ENCODE measurements around the gene PLSCR3.

The PLSCR3 gene

GRCh38 chr17:7416323-7416722 lies 22.0 kb upstream of the PLSCR3 start:
- H3K4me1 ChIP-seq (ENCODE audit: control insufficient read depth, insufficient read depth, low read depth, low read length): peaks cover 8% of the 10 kb centered on the region
- H2AFZ ChIP-seq (ENCODE audit: low read depth, low read length): no peak overlapping the region
- H2BK120ac ChIP-seq (ENCODE audit: low read depth, low read length): no peak overlapping the region
- H3K9ac ChIP-seq (ENCODE audit: low read length): no peak overlapping the region
- H3K4me3 ChIP-seq (ENCODE audit: insufficient read depth in 1 of 2, low read depth in 1 of 2, low read length in 2 of 2): no peak overlapping the region
- H3K27ac ChIP-seq (ENCODE audit: low read length, poor library complexity, severe bottlenecking): no peak overlapping the region
- no peaks in the 10 kb centered on the region for H3K9me3 ChIP-seq (ENCODE audit: control insufficient read depth, low read length)
- no peak overlapping the region for H4K8ac ChIP-seq (ENCODE audit: low read length)
- H3K4me2 ChIP-seq (ENCODE audit: low read length, poor library complexity, severe bottlenecking): no peak overlapping the region
- H3K36me3 ChIP-seq (ENCODE audit: control insufficient read depth in 1 of 2, insufficient read depth in 2 of 2, low read depth in 1 of 2, low read length in 2 of 2): peaks cover 24 to 56% of the 10 kb centered on the region in 2 experiments
- H2BK12ac ChIP-seq (ENCODE audit: low read length in 2 of 2): no peak overlapping the region
- H3K23ac ChIP-seq (ENCODE audit: low read length in 2 of 2): no peak overlapping the region
- H2AK5ac ChIP-seq (ENCODE audit: low read length, severe bottlenecking): no peak overlapping the region
- H3K27me3 ChIP-seq (ENCODE audit: control insufficient read depth in 1 of 2, insufficient read depth in 1 of 2, low read length in 2 of 2): no peaks in the 10 kb centered on the region
- DNase-seq: no peak
- H2BK5ac ChIP-seq (ENCODE audit: low read depth, low read length, poor library complexity, severe bottlenecking): no peak overlapping the region
- 84% methylated on average over 4 of the region's 6 CpGs for WGBS
- peaks cover 8% of the 10 kb centered on the region for H3K79me1 ChIP-seq (replicated peaks; ENCODE audit: low read length, poor library complexity, severe bottlenecking)
- no peak overlapping the region for H3K18ac ChIP-seq (ENCODE audit: low read depth in 1 of 2, low read length in 2 of 2)
- H2BK15ac ChIP-seq (ENCODE audit: low read depth, poor library complexity, severe bottlenecking): no peak overlapping the region
- H4K91ac ChIP-seq (ENCODE audit: low read length): no peak overlapping the region
- no peak overlapping the region for H3K4ac ChIP-seq (ENCODE audit: low read depth in 1 of 2, low read length in 2 of 2)
- no peak overlapping the region for H3K14ac ChIP-seq (ENCODE audit: low read length in 2 of 2)

DNA sequence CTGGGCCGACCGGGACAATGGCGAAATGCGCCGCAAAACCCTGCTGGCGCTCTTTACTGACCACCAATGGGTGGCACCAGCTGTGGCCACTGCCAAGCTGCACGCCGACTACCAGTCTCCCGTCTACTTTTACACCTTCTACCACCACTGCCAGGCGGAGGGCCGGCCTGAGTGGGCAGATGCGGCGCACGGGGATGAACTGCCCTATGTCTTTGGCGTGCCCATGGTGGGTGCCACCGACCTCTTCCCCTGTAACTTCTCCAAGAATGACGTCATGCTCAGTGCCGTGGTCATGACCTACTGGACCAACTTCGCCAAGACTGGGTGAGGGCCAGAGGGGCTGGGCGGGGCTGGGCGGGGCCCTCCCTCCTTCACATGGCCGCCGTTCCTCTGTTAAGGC lies 21.5 kb upstream of the PLSCR3 start:
- Histone ChIP-seq H2AK5ac (ENCODE audit: low read length, severe bottlenecking) (no peak overlapping the region), H3K4ac (ENCODE audit: low read depth in 1 of 2, low read length in 2 of 2) (no peak overlapping the region), H2BK15ac (ENCODE audit: low read depth, poor library complexity, severe bottlenecking) (no peak overlapping the region), H3K27ac (ENCODE audit: low read length, poor library complexity, severe bottlenecking) (no peak overlapping the region), H3K79me1 (replicated peaks; ENCODE audit: low read length, poor library complexity, severe bottlenecking) (peaks cover 11% of the 10 kb centered on the region), H3K14ac (ENCODE audit: low read length in 2 of 2) (no peak overlapping the region), H3K36me3 (ENCODE audit: control insufficient read depth in 1 of 2, insufficient read depth in 2 of 2, low read depth in 1 of 2, low read length in 2 of 2) (peaks cover 30 to 61% of the 10 kb centered on the region in 2 experiments), H2BK5ac (ENCODE audit: low read depth, low read length, poor library complexity, severe bottlenecking) (no peak overlapping the region), H3K9me3 (ENCODE audit: control insufficient read depth, low read length) (no peaks in the 10 kb centered on the region), H3K4me3 (ENCODE audit: insufficient read depth in 1 of 2, low read depth in 1 of 2, low read length in 2 of 2) (no peak overlapping the region), H3K27me3 (ENCODE audit: control insufficient read depth in 1 of 2, insufficient read depth in 1 of 2, low read length in 2 of 2) (no peaks in the 10 kb centered on the region), H3K4me2 (ENCODE audit: low read length, poor library complexity, severe bottlenecking) (no peak overlapping the region), H3K18ac (ENCODE audit: low read depth in 1 of 2, low read length in 2 of 2) (no peak overlapping the region), H2AFZ (ENCODE audit: low read depth, low read length) (no peak overlapping the region), H2BK120ac (ENCODE audit: low read depth, low read length) (no peak overlapping the region), H3K4me1 (ENCODE audit: control insufficient read depth, insufficient read depth, low read depth, low read length) (peaks cover 8% of the 10 kb centered on the region), H2BK12ac (ENCODE audit: low read length in 2 of 2) (no peak overlapping the region), H4K8ac (ENCODE audit: low read length) (no peak overlapping the region), H3K9ac (ENCODE audit: low read length) (no peak overlapping the region), H3K23ac (ENCODE audit: low read length in 2 of 2) (no peak overlapping the region), H4K91ac (ENCODE audit: low read length) (no peak overlapping the region)
- DNase-seq: no peak
- WGBS: 94% methylated on average over 23 of the region's 23 CpGs

DNA sequence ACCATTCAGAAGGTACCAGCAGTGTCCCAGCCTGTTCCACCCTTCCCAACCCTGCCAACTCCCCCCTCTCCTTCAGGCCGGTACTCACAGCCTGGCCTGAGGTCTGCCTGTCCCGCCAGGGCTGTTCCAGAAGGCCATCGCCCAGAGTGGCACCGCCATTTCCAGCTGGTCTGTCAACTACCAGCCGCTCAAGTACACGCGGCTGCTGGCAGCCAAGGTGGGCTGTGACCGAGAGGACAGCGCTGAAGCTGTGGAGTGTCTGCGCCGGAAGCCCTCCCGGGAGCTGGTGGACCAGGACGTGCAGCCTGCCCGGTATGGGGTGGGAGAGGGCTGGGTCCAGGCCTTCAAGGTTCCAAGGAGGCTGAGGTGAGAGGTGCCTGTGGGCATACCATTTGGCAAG lies 20.5 kb upstream of the PLSCR3 start:
- no peak overlapping the region for H3K4ac ChIP-seq (ENCODE audit: low read depth in 1 of 2, low read length in 2 of 2)
- H3K36me3 ChIP-seq (ENCODE audit: control insufficient read depth in 1 of 2, insufficient read depth in 2 of 2, low read depth in 1 of 2, low read length in 2 of 2): peaks cover 39 to 71% of the 10 kb centered on the region in 2 experiments
- H2BK5ac ChIP-seq (ENCODE audit: low read depth, low read length, poor library complexity, severe bottlenecking): no peak overlapping the region
- H2AK5ac ChIP-seq (ENCODE audit: low read length, severe bottlenecking): no peak overlapping the region
- no peak overlapping the region for H3K14ac ChIP-seq (ENCODE audit: low read length in 2 of 2)
- H2BK120ac ChIP-seq (ENCODE audit: low read depth, low read length): no peak overlapping the region
- no peak overlapping the region for H4K91ac ChIP-seq (ENCODE audit: low read length)
- no peaks in the 10 kb centered on the region for H3K27me3 ChIP-seq (ENCODE audit: control insufficient read depth in 1 of 2, insufficient read depth in 1 of 2, low read length in 2 of 2)
- no peak overlapping the region for H3K4me2 ChIP-seq (ENCODE audit: low read length, poor library complexity, severe bottlenecking)
- no peak overlapping the region for H2AFZ ChIP-seq (ENCODE audit: low read depth, low read length)
- WGBS: 90% methylated on average over 14 of the region's 14 CpGs
- peaks cover 16% of the 10 kb centered on the region for H3K79me1 ChIP-seq (replicated peaks; ENCODE audit: low read length, poor library complexity, severe bottlenecking)
- no peak overlapping the region for H3K4me3 ChIP-seq (ENCODE audit: insufficient read depth in 1 of 2, low read depth in 1 of 2, low read length in 2 of 2)
- no peak for DNase-seq
- H3K23ac ChIP-seq (ENCODE audit: low read length in 2 of 2): no peak overlapping the region
- H4K8ac ChIP-seq (ENCODE audit: low read length): no peak overlapping the region
- H3K4me1 ChIP-seq (ENCODE audit: control insufficient read depth, insufficient read depth, low read depth, low read length): peaks cover 8% of the 10 kb centered on the region
- H2BK12ac ChIP-seq (ENCODE audit: low read length in 2 of 2): no peak overlapping the region
- no peaks in the 10 kb centered on the region for H3K9me3 ChIP-seq (ENCODE audit: control insufficient read depth, low read length)
- H3K27ac ChIP-seq (ENCODE audit: low read length, poor library complexity, severe bottlenecking): no peak overlapping the region
- no peak overlapping the region for H3K9ac ChIP-seq (ENCODE audit: low read length)
- no peak overlapping the region for H2BK15ac ChIP-seq (ENCODE audit: low read depth, poor library complexity, severe bottlenecking)
- no peak overlapping the region for H3K18ac ChIP-seq (ENCODE audit: low read depth in 1 of 2, low read length in 2 of 2)

- H3K27me3 ChIP-seq (ENCODE audit: control insufficient read depth in 1 of 2, insufficient read depth in 1 of 2, low read length in 2 of 2): no peaks in the 10 kb centered on the region
- WGBS: 84% methylated on average over 6 of the region's 6 CpGs
- H3K23ac ChIP-seq (ENCODE audit: low read length in 2 of 2): no peak overlapping the region
- no peak overlapping the region for H3K18ac ChIP-seq (ENCODE audit: low read depth in 1 of 2, low read length in 2 of 2)
- H3K9ac ChIP-seq (ENCODE audit: low read length): peak overlapping the region; percentile 65
- H3K14ac ChIP-seq (ENCODE audit: low read length in 2 of 2): no peak overlapping the region
- no peak overlapping the region for H2BK5ac ChIP-seq (ENCODE audit: low read depth, low read length, poor library complexity, severe bottlenecking)
- H2AK5ac ChIP-seq (ENCODE audit: low read length, severe bottlenecking): no peak overlapping the region
- H2AFZ ChIP-seq (ENCODE audit: low read depth, low read length): no peak overlapping the region
- H3K27ac ChIP-seq (ENCODE audit: low read length, poor library complexity, severe bottlenecking): no peak overlapping the region
- peaks cover 53 to 79% of the 10 kb centered on the region in 2 experiments for H3K36me3 ChIP-seq (ENCODE audit: control insufficient read depth in 1 of 2, insufficient read depth in 2 of 2, low read depth in 1 of 2, low read length in 2 of 2)
- H3K4me1 ChIP-seq (ENCODE audit: control insufficient read depth, insufficient read depth, low read depth, low read length): peaks cover 8% of the 10 kb centered on the region
- DNase-seq: no peak
- H2BK120ac ChIP-seq (ENCODE audit: low read depth, low read length): no peak overlapping the region
- H4K8ac ChIP-seq (ENCODE audit: low read length): no peak overlapping the region
- H3K4me2 ChIP-seq (ENCODE audit: low read length, poor library complexity, severe bottlenecking): no peak overlapping the region
- peak overlapping the region in 1 of 2 experiments; percentile 23 for H3K4me3 ChIP-seq (ENCODE audit: insufficient read depth in 1 of 2, low read depth in 1 of 2, low read length in 2 of 2)
- H4K91ac ChIP-seq (ENCODE audit: low read length): no peak overlapping the region
- no peak overlapping the region for H3K4ac ChIP-seq (ENCODE audit: low read depth in 1 of 2, low read length in 2 of 2)
- no peaks in the 10 kb centered on the region for H3K9me3 ChIP-seq (ENCODE audit: control insufficient read depth, low read length)
- H2BK12ac ChIP-seq (ENCODE audit: low read length in 2 of 2): no peak overlapping the region
- no peak overlapping the region for H2BK15ac ChIP-seq (ENCODE audit: low read depth, poor library complexity, severe bottlenecking)
- peaks cover 16% of the 10 kb centered on the region for H3K79me1 ChIP-seq (replicated peaks; ENCODE audit: low read length, poor library complexity, severe bottlenecking)
These were observed 19.1 kb upstream of the PLSCR3 start for GRCh38 chr17:7413346-7413985.

Measured in mesenchymal stem cell (in vitro differentiated cells and primary cell).